Glomerular visceral epithelial cell (primary cell): ENCODE measurements around the gene NDE1.

Experiments
- DNase-seq: peaks from one replicate; pipeline ENCODE4 v3.0.0-alpha.2; 2016; ENCODE audit errors: extremely low spot score

NDE1 gene

GRCh38 chr16:15769239-15769638 is 119.2 kb downstream of the NDE1 start:
- DNase-seq = no peak

- no peak for DNase-seq
Measured at GRCh38 chr16:15770107-15770506, 120.1 kb downstream of the NDE1 start.

- DNase-seq = no peak
Measured at GRCh38 chr16:15770512-15770911, 120.5 kb downstream of the NDE1 start.

GRCh38 chr16:15771694-15772093 is 121.6 kb downstream of the NDE1 start:
- DNase-seq = no peak

GRCh38 chr16:15772579-15773293 is 122.7 kb downstream of the NDE1 start:
- DNase-seq = no peak

GRCh38 chr16:15773968-15774367 is 123.9 kb downstream of the NDE1 start:
- no peak for DNase-seq

- no peak for DNase-seq
Measured at GRCh38 chr16:15775209-15775608, 125.2 kb downstream of the NDE1 start.

- no peak for DNase-seq
Measured at GRCh38 chr16:15775663-15776304, 125.7 kb downstream of the NDE1 start.
